DMS114 treated with DMSO at 0.1 percent for 48 hours (cell line): ENCODE results near the gene SERTM1.

Experiments
- DNase-seq: peaks from one replicate; lab custom pipeline; 2025; ENCODE audit not compliant: unreplicated experiment; lab: John Stamatoyannopoulos, UW

The SERTM1 gene

DNA sequence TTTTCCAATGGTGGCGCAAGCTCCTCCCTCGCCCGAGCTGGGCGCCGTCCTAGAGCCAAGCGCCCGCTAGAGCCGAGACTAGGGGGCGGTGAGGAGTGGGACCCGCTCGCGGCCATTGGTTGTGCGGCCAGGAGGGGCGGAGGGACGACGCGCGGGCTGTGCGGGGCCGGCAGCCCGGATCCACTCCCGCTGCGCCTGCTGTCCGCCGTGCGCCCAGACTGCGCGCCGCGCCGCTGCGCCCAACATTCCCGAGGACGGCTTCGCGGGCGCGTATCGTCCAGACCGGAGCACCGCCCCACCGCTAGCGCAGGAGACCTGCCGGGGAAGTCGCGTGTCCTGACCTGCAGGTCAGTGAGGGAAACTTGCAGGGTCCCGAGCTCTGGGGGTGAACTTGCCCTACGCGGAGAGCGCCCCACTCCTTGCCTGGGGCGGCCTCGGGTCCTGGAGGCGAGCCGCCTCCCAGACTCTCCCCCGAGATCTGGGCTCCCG, at the start of gene SERTM1:
Gene SERTM1 (plus strand): TSS at position 183 of the 489 bp plus-strand sequence. CDS start 21,059 bp downstream, outside the sequence.
- DNase-seq: no peak

DNA sequence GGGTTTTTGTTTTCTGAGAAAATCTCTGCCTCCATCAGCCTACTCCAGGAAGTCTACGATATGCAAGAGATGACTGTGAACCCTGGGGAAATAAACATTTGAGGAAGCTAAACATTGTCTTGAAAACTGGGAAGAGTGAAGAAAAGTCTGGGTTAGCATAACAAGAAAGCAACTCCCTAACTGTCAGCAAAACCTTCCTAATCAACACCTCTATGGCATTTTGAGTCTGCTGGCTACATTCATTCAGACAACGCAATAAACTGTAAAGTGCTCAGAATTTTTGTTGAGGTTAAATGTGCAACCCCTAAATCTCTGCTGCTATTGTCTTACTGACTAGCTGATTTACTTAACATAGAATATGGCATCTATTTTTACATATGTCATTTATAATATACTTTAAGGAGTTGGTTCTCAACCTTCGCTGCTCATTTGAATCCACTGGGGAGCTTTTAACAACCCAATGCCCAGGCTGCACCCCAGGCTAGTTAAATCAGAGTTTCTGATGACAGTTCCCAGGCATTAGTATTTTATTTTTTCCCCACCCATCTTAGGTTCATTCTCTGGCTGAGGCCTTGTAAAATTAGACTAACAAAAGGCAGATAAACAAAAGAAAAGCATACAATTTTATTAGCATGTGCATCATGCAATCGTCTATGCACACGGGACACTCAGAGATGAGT, 45.3 kb upstream of the SERTM1 start:
- DNase-seq: no peak

DNA sequence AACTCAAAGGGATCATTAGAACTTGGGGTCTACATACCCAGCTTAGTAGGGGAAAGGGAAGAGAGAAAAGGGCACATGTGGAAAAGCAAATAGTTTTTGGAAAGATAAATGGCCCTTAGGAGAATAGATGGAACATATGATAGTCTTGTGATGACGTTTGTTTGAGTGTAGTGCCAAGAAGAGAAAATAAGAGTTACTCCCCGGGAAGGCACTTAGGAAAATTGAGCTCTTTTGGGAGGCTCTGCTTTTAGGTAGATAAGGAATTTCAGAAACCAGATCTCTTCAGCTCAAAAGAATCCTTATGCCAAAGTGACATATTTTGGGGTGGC, 44.8 kb upstream of the SERTM1 start:
- no peak for DNase-seq

DNA sequence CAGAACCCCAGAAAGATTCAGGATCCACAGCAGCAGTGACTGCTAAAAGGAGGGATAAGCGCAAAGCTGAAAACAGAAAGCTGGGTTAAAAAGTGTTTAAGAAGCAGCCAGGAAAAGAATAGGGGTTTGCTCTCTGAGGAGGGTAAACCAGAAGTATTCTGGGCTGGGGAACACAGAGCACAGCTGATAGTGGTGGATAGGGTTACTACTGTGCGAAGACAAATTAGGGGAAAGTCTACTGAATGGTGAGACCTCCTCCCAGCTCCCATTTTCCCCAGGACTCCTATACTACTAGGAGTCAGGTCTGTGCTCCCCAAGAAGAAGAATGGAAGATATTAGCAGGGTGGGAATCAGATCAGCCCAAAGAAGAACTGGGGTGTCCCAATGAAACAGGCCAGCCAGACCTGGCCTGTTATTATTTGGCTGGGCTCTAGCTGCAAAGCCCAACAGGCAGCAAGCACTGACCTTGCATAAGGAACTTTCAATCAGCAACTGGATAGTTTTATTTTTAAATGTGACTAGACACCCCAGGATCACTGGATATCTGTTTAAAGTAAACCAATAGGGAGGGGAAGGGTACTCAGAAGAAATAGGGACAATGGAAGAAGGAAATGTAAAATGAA, 43.5 kb upstream of the SERTM1 start:
- DNase-seq: no peak

DNA sequence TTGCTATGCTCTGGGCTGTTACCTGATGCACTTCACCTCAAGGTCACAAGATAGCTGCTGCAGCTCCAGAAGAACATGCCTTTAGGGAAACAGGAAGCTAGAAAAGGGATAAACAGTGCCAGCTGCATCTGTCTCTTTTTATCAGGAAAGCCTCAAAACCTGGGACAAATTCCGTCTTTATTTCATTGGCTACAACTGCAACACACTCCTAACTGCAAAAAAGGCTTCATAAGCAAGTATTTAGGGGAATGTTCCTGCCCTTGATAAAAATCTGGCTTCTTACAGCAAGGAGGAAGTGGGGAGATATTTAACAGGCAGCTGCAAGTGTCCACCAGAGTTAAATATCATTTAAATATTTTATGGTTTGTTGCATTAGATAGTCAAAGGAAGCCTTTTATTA, 34.2 kb upstream of the SERTM1 start:
- DNase-seq: no peak

DNA sequence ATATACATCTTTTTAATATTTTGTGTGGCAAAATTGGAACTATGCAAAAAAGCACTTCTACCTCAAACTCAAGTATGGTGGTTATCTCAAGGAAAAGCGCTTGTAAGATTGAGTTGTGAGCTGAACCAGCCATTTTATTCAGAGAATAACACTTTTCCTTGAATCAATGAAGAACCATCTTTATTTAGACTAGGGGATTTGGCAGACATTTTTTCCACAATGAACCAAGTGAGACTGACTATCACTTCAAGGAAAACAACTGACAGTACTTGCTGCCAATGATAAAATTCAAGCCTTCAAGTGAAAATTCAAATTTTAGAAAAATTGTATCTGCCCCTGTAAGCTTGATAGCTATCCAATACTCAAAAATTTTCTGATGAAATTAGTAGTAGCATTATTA, 23.2 kb upstream of the SERTM1 start:
- DNase-seq: no peak

DNA sequence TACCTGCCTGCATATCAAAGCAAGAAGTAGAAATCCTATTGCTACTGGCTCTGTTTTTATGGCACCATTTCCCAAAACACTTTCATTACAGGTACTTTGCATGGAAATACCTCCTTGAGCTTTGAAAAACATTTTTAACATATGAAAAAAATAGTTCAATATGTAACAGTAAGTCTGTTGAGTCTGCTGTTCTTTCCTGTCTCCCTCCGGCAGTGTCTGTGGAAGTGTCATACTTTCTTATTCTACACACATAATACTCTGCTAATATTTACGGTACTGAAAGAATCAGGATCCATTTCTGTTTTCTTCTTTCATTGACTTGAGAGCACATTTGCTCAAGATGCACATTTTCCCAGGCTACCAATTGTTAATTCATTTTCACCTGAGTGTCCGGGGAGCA, 8.2 kb upstream of the SERTM1 start:
- no peak for DNase-seq

DNA sequence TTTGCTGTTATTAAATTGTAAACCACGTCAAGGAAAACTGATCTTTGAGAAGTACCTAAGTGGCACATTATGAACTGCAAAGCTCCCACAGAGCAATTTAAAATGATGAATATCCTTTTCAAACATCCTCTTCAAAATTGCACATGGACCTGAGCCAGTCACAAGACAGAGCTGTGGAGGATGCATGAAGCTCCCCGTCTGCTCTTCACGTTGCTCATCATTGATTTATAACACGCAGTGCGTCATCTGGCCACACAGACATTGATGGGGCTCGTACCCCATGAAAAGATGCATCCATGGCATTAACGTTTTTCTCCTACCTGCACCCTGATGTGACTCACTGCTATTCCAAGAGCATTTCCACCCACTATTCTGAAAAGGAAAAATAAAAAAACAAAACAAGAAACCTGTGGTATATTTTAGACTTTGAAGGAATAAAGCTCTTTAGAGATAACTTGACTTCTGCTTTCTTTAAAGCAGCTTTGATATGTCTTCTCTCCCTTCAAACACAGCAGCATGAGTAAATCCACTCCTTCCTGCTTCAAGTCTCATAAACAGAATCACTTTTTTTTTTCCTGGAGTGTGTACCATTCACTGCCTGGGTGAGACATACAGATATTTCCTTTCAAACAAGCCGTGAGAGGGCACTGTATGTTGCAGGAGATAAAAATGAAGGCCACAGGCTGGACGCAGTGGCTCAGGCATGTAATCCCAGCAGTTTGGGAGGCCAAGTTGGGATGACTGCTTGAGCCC, 7.2 kb upstream of the SERTM1 start:
- DNase-seq: no peak

DNA sequence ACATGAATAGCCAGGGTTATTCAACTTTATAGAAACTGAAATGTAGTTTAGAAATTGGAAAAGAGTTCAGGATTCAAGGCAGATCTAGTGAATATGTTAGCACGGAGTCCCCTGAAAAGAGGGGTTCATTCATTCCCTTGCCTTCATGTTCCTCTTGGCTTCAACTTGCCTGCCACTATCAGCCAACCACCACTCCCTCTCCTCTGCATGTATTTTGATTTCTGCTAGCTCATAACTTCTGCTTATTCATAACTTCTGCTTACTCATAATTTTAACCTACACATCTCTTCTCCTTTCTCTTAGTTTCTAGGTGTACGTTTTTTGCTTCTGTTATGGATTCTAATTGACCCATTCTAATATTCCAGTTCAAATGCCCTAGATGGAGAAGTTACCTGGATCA, 5.5 kb upstream of the SERTM1 start:
- DNase-seq: no peak

DNA sequence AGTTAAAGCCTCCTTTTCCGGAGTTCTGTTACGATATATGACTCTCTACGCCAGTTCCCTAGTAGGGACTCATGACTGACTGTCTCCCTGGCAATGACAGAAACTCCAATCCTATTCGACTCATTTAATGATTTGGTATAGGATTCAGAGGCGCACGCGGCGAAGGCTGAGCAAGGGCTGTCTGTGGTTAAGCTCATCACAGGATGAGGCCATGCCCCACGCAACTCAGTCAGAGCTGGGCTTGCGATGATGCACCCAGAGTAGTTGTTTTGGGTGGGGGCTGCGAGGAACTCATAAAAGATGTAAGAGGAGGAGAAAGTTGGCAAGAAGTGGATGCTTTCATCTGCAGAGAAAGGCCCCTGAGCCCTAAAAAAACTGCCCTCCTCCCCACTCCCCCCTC, 468 bp upstream of the SERTM1 start:
- DNase-seq: no peak

DNA sequence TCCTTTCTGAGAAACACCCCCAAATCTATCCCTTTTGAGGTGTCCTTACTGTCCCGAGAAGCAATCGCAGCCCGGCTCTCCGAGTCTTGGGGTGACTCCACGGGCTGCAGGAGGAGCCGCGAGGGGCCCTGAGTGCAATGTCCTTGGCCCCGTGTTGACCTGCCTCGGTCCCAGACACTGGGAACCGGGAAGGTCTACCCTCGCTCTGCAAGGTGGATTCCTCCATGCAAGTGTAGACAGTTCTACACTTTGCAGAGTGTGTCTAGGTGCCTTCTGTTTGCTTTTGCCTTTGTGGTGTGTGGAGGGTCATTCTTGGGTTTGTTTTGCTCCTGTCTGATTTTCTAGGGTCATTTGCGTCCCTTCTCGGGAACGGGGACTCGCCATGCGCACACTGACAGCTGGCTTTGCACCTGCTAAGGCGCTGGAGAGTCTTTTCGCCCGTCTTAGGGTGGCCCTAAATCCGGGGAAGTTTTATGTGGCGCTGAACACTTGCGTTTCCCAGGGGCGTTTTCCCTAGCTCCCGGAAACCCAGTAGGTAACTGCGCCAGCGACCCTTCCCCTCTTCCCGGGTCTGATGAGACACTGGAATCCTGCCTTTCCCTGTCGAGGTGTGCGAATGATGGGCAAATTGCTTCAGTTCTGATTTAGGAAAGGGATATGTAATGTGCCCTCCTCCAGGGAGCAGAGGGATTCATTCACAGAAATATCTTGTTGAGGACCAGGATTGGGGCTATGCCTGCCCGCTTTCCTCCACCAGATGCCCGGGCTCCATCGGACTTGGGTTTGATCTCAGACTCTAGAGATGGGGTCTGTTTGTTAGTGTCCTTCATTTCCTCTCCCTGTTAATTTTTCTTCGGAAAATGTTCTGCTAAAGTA, 755 bp downstream of the SERTM1 start:
- no peak for DNase-seq

DNA sequence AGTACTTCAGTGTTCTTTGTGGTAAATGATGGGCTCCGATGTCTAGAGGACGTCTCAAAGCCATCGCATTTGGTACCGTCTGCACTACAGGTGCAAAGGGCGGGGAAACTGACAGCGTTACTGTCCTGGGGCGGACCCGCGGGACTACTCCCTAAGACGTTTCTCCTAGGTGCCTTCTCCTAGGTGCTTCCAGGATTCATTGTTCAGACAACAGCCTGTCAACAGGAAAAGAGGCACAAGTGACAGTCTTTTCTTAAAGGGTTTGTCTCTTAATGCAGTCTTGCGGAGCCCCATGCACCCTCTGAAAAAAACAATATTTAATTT, 1.4 kb downstream of the SERTM1 start:
- no peak for DNase-seq

DNA sequence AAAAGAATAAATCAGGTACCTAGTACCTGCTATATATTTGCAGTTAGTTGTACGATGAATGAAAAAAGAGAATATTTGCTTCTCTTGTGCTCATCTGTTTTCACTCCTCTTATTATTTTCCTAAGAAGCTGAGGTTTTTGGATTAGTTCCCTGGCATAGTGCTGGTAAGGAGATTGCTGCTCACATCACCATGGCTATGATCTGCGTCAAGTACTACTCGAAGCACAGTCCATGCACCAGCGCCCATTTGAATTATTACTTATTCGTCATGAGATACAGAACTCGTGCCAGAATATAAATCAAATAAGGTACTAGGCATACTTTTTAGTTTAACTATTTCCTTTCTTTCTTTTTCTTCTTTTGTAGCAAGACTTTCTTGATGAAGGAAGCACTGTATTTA, 7.1 kb downstream of the SERTM1 start:
- no peak for DNase-seq

DNA sequence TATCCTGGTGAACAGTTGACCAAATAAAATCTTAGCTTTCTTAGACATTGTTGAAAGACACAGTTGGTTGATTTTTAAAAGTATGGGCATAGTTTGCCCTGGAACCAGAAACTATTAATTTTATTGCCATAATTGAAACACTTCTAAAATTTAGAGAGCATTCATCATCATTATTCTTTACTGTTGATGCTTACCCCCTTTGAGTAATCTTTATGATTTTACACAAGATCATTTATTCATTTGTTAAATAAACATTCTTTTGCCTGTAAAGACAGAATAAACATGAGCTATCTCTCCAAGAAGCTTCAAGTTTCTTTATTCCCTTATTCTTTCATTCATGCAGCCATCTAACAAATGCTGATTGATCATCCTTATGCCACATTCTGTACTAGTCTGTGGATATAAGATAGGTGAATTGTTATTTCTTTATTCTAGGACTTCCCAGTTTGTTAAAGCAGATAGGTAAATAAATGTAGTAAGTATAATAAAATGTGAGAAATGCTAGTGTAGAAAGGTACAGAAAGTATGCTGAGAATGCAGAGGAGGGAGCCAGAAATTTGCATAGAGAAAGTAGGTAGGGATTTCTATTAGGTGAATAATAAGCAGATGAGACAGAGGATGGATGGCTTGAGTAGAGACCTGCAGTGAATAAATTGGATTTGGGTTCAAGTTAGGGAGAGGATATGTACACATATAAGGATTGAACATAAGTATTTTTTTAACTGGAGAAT, 8.2 kb downstream of the SERTM1 start:
- no peak for DNase-seq

DNA sequence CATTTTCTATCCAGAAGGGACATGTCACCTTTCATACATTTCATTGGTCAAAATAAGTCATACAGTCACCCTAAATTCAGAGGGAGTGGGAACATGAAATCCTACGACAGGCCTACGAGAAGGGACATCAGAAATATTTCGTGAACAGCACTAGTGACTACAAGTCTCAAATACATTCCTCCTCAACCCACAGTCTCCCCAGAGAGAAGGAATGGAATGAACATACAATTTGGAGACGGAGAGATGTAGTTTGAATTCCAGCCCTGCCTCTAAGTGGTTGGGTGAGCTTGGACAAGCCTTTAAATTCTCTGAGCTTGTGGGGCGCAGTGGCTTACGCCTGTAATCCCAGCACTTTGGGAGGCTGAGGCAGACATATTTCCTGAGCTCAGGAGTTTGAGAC, 9.9 kb downstream of the SERTM1 start:
- no peak for DNase-seq

DNA sequence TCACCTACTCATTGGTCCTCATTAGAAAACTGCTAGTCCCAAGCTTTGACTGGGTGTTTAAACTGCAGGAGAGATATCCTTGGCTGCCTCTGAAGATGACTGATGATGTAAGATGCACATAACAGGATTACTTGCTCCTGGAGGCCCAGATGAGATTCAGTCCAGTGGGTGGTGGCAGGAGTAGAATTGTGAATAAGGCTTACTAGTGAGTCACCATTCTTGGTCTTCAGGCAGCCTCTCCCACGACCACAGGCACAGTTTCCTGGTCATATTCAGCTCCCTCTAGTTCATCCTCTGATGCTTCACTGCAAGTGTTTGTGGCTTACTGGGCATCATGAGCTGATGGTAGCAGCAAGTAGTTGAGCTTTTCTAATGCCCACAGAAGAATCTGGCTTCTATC, 12.1 kb downstream of the SERTM1 start:
- DNase-seq: no peak

DNA sequence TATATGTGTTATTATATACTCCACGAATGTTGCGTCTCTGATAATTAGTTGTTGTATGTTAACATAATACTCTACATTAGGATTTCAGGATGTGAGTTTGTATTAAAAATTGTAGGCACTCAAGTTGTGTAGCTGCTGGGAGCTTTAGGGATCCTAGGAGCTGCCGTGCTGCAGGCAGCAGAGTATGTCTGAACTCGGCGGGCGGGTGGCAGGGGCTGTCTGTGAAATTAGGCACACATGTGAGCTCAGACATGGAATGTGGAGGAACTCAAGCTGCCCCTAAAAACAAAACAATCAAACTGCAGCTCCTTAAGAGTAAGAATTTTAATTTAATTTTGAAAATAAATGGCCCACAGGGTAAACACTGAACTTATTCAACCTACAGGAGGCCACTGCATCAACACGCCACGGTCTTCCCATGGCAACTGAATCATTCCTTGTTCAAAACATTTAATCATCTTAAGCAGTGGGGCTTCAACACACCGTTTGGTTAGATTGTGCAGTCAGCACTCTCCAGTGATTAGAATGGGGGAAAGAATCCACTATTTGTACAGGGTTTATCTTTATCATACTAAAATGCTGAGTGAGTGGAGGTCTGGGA, 22.7 kb downstream of the SERTM1 start:
- no peak for DNase-seq

DNA sequence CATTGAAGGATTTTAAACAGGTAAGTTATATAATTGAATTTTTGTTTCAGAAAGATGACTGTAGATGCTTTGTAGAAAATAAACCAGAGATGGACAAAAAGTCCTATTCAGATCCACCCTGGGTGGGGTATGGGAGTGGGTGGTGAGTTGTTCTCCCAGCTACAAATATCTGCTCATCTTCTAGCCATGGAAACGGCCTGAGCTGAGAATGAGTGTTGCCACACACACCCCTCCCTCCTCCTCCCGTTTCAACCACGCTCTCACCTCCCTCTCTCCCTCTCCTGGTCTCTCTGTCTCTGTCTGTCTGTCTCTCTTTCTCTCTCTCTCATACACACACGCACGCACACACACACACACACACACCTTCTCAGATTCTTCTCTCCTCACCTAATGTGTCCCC, 26.4 kb downstream of the SERTM1 start:
- no peak for DNase-seq

DNA sequence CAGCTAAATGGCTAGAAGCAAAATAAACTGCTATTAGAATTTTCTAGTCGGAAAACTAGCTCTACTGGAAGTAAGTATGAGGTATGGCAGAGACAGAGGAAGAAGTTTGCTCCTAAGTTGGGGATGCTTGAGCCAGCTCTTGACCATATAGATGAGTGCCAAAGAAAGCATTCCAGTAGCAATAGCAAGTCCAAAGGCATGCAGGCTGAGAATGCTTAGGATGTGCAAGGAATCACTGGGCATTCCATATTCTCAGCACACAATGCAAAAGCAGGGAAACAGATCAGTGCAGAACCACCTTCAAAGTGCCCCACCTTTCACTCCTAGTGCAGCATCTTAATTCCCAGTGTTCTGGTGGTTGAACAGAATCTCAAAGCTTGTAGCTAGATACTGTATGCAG, 32.9 kb downstream of the SERTM1 start:
- no peak for DNase-seq

DNA sequence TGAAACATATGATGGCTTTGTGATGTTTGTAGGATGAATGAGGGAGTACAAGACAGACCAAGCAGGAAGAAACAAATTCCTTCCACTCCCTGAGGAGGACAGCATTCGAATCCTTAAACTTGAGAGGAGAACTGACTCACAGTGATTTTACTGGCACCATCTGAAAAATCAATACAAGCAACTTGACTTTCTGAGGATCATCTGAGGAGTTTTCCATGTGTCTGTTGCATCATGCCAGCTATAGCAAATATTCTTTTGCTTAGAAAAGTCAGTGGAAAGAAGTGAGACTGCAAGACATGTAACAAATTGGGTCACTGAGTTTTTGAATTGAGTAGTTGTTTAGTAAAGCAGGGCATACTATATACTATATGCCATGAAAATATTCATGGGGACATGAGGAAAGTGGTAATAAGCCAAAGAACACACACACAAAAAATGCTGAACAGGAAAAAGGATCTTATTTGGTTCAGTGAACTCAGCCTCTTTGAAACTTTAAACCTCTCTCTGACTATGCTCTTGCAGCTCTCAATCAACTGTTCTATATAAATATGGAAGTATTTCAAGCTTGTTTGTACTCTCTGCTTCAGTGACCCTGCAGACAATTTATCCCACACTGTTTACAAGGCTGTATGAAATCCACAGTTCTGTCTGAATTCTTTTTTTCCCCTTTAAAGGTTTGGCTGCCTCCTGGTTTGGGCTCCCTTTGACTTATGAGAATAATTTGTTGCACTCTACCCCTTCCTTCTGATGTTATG, 35.5 kb downstream of the SERTM1 start:
- DNase-seq: no peak
